GM21447 (cell line): ENCODE results near the gene APP.
"Not testable (repeated sequence)": the region's sequence is repeated elsewhere in the genome, so short reads cannot be mapped to it uniquely, and the experiment has no call there.

Experiments
- ATAC-seq: cut with Tn5 transposase; IDR thresholded peaks from one replicate; pipeline ENCODE4 v1.9.1; 2021; ENCODE audit not compliant: unreplicated experiment

Gene APP

DNA sequence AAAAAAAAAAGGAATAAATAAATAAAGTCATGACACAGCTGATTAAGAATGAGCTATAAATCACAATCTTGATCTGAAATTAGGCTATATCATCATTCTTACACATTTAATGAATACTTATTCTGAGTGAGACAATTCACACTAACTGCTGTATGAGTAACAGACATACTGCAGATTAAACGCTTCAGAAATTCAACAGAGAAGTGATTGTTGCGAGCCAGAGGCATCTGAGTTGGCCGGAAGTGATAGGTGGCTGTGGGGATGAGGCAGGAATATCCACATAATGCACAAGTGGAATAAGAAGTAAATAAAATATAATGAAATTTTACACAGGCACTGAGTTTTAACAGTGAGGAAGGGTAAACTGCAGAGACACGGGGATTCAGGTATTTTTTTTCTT lies 142.4 kb downstream of the APP start:
- ATAC-seq: no peak

DNA sequence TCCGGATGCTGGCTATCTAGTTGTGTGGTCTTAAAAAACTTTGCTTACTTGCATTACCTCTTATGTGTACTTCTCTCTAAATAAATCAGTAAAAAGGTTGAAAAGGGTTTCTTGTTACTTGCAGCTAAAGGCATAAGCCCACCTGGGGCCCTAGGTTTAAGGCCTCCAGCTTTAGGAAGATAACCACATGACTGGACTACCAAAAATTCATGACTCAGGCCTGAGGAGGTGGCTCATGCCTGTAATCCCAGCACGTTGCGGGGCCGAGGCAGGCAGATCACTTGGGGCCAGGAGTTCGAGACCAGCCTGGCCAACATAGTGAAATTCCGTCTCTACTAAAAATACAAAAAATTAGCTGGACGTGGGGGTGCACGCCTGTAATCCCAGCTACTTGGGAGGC lies 142.9 kb downstream of the APP start:
- ATAC-seq: no peak

GRCh38 chr21:26025536-26026512 lies 144.7 kb downstream of the APP start:
- no peak for ATAC-seq

DNA sequence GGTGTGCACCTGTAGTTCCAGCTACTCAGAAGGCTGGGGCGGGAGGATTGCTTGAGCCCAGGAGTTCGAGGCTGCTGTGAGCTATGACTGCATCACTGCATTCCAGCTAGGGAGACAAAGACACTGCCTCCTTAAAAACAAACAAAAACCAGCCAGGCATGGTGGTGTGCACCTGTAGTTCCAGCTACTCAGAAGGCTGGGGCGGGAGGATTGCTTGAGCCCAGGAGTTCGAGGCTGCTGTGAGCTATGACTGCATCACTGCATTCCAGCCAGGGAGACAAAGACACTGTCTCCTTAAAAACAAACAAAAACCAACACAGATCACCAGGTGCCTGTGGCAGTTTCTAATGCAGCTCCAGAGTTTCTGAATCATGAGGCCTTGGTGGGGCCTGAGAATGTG lies 147.2 kb downstream of the APP start:
- ATAC-seq: not testable (repeated sequence)

DNA sequence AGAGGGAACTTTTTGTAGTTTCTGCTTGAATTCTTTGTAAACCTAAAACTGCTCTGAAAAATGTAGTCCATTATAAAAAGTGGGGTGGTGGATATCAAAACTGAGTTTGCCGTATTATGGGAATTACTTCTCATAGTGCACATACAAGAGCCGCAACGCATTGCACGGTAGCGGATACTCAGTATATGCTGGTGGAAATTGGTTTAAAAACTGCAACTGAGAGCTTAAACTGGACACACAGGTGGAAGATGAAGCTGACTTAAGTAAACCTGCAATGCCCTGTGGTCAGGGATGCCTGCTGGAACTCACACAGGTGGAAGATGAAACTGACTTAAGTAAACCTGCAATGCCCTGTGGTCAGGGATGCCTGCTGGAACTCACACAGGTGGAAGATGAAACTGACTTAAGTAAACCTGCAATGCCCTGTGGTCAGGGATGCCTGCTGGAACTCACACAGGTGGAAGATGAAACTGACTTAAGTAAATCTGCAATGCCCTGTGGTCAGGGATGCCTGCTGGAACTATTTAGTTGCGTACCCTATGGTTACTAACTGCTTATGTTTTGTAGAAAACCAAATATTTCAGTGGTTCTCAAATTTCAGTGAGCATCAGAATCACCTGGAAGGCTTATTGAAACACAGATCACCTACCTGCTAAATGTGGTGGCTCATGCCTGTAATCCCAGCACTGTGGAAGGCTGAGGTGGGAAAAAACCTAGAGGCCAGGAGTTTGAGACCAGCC lies 147.8 kb downstream of the APP start:
- ATAC-seq: not testable (repeated sequence)

GRCh38 chr21:26020510-26020909 lies 150.1 kb downstream of the APP start:
- ATAC-seq: no peak

- ATAC-seq: no peak
Measured at GRCh38 chr21:26020081-26020480, 150.5 kb downstream of the APP start.

- ATAC-seq: no peak
Measured at GRCh38 chr21:26019236-26019635, 151.3 kb downstream of the APP start.

GRCh38 chr21:26013970-26014369 lies 156.6 kb downstream of the APP start:
- no peak for ATAC-seq

- ATAC-seq: not testable (repeated sequence)
Measured at GRCh38 chr21:26012482-26012881, 158.1 kb downstream of the APP start.

DNA sequence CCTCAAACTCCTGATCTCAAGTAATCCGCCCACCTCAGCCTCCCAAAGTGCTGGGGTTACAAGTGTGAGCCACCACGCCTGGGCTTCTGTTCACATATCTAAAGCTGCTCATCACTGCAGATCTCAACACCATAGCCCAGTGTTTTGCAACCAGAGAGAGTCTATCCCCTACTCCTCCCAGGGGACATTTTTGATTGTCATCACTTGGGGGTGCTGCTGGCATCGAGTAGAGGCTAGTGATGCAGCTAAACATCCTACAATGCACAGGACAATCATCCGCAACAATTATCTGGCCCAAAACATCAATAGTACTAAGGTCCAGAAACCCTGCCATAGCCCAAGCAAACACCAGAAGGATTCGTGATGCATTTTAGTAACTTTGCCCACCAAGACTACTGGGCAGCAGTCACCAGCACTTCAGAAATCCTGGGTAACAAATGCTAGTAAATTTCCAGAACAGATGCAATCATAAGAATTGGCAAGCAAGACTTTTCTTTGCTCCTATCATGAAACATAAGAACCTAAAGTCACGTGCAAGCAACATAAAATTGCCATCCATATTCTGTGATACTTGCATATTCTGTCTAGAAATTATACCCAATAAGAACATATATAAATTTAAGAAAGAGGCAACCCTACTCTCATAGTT lies 159.2 kb downstream of the APP start:
- no peak for ATAC-seq

- no peak for ATAC-seq
Measured at GRCh38 chr21:26007951-26008498, 162.5 kb downstream of the APP start.

- no peak for ATAC-seq
Measured at GRCh38 chr21:26005464-26005863, 165.1 kb downstream of the APP start.

DNA sequence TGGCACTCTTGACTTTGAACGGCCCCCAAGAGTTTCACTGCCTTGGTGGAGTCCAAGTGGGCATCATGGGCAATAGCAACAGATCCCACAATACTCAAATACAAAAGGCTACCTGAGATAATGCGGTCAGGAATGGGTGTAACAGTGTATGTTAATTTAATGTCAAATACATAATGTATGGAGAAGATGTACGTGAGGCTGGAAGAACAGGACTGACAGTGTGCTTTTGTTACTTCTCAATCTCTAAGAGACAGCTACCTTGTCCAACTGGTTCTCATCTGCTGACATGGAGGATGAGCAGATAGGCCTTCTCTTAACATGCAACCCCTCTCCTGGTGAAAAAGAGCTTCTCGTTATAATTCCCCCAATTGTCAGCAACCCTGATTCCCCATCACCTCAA lies 167.2 kb downstream of the APP start:
- no peak for ATAC-seq

GRCh38 chr21:26001356-26001755 lies 169.2 kb downstream of the APP start:
- ATAC-seq: no peak

DNA sequence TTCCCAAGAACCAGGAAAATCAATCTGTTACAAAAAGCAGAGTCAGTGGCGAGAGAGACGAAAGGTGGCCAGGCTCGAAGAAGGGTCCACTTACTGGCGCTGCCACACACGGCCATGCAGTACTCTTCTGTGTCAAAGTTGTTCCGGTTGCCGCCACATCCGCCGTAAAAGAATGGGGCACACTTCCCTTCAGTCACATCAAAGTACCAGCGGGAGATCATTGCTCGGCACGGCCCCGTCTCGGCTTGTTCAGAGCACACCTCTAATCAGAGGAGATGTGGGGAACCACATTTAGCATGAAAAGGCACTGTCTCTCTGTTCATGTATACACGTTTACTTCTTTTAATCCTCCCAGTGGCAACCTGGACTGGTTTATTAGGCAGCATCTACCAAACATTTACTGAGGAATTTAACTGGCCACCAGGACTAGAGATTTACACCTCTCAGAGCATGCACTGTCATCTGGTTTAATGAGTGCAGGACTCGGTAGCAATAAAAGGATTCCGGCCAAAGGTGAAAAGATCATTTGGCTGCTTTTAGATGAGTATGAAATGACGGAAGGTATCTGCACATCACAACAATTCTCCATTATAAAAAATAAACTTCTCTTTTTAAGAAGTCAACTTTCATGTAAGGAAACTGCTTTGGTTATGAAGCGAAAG lies 170.5 kb downstream of the APP start:
- no peak for ATAC-seq

DNA sequence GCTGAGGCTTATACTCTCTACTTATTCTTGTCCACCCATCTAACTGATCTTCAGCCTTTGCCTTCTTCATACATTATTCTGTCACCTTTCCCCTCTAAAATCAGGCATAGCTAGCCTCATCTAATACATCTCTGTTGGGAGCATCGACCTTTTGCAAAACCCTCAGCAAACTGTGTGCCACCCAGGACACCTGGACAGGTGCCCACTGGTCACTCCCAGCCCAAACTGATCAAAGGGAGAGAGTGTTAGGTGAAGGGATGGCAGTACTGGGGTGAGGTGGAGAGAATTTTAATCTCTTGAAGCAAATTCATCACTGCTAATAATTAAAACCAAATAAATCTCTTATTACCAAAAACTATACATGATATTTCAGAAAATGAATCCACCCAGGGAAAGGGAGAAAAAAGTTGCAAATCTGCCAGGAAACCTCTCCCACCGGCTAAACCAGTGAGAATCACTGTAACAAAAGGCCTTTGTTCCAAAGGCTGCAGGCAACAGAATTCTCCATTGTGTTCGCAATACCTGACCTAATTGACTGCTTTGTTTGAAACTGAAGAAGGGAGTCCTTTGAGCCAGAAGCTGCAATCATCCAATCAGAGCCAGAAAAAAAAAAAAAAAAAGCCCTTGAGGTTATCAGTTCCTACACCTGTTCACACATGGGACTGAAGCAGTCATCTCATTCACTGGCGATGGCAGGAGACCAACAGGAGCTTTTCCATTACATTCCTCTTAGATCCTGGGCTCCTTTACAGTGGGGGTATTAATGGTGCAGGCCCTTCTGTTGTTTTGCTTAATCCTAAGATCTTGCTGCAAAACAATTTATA lies 172.6 kb downstream of the APP start:
- ATAC-seq: no peak

DNA sequence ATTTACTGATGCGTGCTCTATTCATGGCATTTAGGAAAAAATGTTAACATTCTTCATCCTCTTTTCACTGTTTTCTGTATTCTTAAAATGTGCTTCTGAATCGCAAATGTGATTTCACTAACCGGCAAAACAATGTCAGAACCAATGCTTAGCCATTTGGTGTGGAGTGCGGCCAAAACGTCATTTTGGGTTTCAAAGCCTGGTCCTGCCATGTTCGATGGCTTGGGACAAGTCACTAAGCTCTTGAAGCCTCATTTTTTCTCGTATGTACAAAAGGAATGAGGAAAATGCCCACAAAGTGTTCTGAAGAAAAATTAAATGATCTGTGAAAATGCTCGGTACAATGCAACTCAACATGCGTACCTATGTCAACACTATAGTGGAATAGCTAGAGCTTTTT lies 175.3 kb downstream of the APP start:
- no peak for ATAC-seq

- ATAC-seq: no peak
Measured at GRCh38 chr21:25994758-25995163, 175.8 kb downstream of the APP start.

- no peak for ATAC-seq
Measured at GRCh38 chr21:25988738-25989137, 181.8 kb downstream of the APP start.
